ENCODE results near the gene RABGAP1L.
A peak's percentile ranks its signal among the peaks of the same experiment; 100 is the strongest.

The RABGAP1L gene

DNA sequence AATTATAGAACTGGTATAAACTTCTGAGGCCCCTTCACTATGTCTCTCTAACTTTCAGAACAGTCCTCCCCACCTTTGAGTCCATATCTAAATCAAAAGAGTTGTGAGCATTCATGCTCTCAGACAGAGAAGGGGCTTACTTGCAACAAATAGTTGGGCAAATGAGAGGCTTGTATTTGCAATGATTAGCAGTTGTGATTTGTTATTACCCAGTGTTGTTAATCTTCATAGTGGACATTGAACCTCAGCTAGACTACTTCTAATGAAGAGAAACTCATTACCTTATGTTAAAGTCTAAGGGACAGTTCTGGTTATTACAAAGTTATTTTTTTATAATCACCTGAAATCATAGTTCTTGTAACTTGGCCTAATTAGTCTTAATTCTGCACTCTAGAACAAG is 114.5 kb downstream of the RABGAP1L start (continued):
- TF ChIP-seq, protein P1, sequence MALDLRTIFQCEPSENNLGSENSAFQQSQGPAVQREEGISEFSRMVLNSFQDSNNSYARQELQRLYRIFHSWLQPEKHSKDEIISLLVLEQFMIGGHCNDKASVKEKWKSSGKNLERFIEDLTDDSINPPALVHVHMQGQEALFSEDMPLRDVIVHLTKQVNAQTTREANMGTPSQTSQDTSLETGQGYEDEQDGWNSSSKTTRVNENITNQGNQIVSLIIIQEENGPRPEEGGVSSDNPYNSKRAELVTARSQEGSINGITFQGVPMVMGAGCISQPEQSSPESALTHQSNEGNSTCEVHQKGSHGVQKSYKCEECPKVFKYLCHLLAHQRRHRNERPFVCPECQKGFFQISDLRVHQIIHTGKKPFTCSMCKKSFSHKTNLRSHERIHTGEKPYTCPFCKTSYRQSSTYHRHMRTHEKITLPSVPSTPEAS (tag by site-specific recombination; IDR thresholded peaks at IDR 0.05): no peak
- TF ChIP-seq TCF7L2 (IDR thresholded peaks at IDR 0.05; ENCODE audit: borderline replicate concordance, low read depth, low read length) (no peak), ZNF768 (tag by site-specific recombination; IDR thresholded peaks at IDR 0.05) (no peak), ZNF354C (tag by site-specific recombination; IDR thresholded peaks at IDR 0.05; ENCODE audit: borderline replicate concordance, low read depth) (no peak), SP2 (tag by site-specific recombination; IDR thresholded peaks at IDR 0.05) (no peak), ZNF23 (tag by site-specific recombination; IDR thresholded peaks at IDR 0.05; ENCODE audit: borderline replicate concordance) (no peak), ZNF76 (tag by site-specific recombination; IDR thresholded peaks at IDR 0.05; ENCODE audit: borderline replicate concordance, low read depth) (no peak), ZNF514 (tag by site-specific recombination; IDR thresholded peaks at IDR 0.05) (no peak), ZSCAN30 (tag by site-specific recombination; IDR thresholded peaks at IDR 0.05) (no peak), ZNF670 (tag by site-specific recombination; IDR thresholded peaks at IDR 0.05; ENCODE audit: low read depth) (no peak)
- TF ChIP-seq, protein P2, sequence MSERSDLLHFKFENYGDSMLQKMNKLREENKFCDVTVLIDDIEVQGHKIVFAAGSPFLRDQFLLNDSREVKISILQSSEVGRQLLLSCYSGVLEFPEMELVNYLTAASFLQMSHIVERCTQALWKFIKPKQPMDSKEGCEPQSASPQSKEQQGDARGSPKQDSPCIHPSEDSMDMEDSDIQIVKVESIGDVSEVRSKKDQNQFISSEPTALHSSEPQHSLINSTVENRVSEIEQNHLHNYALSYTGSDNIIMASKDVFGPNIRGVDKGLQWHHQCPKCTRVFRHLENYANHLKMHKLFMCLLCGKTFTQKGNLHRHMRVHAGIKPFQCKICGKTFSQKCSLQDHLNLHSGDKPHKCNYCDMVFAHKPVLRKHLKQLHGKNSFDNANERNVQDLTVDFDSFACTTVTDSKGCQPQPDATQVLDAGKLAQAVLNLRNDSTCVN (tag by site-specific recombination; optimal IDR thresholded peaks at IDR 0.05): no peak
- TF ChIP-seq, protein P3, sequence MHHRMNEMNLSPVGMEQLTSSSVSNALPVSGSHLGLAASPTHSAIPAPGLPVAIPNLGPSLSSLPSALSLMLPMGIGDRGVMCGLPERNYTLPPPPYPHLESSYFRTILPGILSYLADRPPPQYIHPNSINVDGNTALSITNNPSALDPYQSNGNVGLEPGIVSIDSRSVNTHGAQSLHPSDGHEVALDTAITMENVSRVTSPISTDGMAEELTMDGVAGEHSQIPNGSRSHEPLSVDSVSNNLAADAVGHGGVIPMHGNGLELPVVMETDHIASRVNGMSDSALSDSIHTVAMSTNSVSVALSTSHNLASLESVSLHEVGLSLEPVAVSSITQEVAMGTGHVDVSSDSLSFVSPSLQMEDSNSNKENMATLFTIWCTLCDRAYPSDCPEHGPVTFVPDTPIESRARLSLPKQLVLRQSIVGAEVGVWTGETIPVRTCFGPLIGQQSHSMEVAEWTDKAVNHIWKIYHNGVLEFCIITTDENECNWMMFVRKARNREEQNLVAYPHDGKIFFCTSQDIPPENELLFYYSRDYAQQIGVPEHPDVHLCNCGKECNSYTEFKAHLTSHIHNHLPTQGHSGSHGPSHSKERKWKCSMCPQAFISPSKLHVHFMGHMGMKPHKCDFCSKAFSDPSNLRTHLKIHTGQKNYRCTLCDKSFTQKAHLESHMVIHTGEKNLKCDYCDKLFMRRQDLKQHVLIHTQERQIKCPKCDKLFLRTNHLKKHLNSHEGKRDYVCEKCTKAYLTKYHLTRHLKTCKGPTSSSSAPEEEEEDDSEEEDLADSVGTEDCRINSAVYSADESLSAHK (tag by site-specific recombination; IDR thresholded peaks at IDR 0.05): no peak
- TF ChIP-seq, protein P4, sequence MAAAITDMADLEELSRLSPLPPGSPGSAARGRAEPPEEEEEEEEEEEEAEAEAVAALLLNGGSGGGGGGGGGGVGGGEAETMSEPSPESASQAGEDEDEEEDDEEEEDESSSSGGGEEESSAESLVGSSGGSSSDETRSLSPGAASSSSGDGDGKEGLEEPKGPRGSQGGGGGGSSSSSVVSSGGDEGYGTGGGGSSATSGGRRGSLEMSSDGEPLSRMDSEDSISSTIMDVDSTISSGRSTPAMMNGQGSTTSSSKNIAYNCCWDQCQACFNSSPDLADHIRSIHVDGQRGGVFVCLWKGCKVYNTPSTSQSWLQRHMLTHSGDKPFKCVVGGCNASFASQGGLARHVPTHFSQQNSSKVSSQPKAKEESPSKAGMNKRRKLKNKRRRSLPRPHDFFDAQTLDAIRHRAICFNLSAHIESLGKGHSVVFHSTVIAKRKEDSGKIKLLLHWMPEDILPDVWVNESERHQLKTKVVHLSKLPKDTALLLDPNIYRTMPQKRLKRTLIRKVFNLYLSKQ (tag by site-specific recombination; IDR thresholded peaks at IDR 0.05; ENCODE audit: borderline replicate concordance): no peak

DNA sequence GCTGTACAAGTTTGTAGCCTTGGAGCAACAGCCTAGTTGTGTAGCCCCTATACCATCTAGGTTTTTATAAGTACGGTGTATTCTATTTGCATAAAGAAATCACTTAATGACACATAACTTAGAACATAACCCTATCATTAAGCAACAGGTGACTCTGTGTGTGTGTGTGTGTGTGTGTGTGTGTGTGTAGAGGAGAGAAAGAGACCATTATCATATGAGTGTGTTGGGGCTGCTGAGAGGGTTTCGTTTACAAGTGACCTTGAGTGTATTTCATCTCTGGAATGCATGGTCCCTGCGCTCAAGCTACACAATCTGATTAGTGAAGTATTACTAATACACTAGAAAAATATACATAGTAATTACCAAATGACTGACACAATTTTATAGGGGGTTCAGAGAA is 115.1 kb downstream of the RABGAP1L start:
- Histone ChIP-seq H3K36me3 (ENCODE audit: control insufficient read depth in 2 of 2, insufficient read depth in 1 of 2, low read length in 2 of 2) (no peaks in the 10 kb centered on the region; a peak in 1 of 3 replicates), H3K4me3 (ENCODE audit: low read depth, low read length) (no peak overlapping the region), H3K9me3 (ENCODE audit: control insufficient read depth, insufficient read depth, low read depth, low read length) (no peaks in the 10 kb centered on the region), H3K27ac (ENCODE audit: extremely low read depth, low read depth, low read length) (no peak overlapping the region), H3K4me1 (ENCODE audit: control insufficient read depth, insufficient read depth, low read length) (peaks cover 3% of the 10 kb centered on the region; the same call in 1 of the 2 replicates)
- ChIA-PET CTCF (interaction anchor here (0.6 to 2.9 kb wide), 2 partner anchors 12 to 14 kb away, joined by 3 to 21 read pairs; no protein-coding TSS in a partner anchor), POLR2A (no interaction called here)
- TF ChIP-seq ZNF132 (tag by site-specific recombination; IDR thresholded peaks at IDR 0.05; ENCODE audit: borderline replicate concordance) (no peak), ZNF341 (tag by site-specific recombination; IDR thresholded peaks at IDR 0.05; ENCODE audit: low read depth) (no peak), ZNF37A (tag by site-specific recombination; IDR thresholded peaks at IDR 0.05) (no peak), ZBTB21 (tag by site-specific recombination; IDR thresholded peaks at IDR 0.05) (no peak), SP7 (tag by site-specific recombination; IDR thresholded peaks at IDR 0.05) (0 out of 2 replicates have a peak, but pooled peaks have one; percentile 10)
- TF ChIP-seq, protein P5, sequence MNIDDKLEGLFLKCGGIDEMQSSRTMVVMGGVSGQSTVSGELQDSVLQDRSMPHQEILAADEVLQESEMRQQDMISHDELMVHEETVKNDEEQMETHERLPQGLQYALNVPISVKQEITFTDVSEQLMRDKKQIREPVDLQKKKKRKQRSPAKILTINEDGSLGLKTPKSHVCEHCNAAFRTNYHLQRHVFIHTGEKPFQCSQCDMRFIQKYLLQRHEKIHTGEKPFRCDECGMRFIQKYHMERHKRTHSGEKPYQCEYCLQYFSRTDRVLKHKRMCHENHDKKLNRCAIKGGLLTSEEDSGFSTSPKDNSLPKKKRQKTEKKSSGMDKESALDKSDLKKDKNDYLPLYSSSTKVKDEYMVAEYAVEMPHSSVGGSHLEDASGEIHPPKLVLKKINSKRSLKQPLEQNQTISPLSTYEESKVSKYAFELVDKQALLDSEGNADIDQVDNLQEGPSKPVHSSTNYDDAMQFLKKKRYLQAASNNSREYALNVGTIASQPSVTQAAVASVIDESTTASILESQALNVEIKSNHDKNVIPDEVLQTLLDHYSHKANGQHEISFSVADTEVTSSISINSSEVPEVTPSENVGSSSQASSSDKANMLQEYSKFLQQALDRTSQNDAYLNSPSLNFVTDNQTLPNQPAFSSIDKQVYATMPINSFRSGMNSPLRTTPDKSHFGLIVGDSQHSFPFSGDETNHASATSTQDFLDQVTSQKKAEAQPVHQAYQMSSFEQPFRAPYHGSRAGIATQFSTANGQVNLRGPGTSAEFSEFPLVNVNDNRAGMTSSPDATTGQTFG (tag by site-specific recombination; IDR thresholded peaks at IDR 0.05; ENCODE audit: borderline replicate concordance): no peak
- TF ChIP-seq, protein P6, sequence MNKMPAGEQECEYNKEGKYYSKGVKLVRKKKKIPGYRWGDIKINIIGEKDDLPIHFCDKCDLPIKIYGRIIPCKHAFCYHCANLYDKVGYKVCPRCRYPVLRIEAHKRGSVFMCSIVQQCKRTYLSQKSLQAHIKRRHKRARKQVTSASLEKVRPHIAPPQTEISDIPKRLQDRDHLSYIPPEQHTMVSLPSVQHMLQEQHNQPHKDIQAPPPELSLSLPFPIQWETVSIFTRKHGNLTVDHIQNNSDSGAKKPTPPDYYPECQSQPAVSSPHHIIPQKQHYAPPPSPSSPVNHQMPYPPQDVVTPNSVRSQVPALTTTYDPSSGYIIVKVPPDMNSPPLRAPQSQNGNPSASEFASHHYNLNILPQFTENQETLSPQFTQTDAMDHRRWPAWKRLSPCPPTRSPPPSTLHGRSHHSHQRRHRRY (tag by site-specific recombination; IDR thresholded peaks at IDR 0.05): no peak
- TF ChIP-seq, protein P7, sequence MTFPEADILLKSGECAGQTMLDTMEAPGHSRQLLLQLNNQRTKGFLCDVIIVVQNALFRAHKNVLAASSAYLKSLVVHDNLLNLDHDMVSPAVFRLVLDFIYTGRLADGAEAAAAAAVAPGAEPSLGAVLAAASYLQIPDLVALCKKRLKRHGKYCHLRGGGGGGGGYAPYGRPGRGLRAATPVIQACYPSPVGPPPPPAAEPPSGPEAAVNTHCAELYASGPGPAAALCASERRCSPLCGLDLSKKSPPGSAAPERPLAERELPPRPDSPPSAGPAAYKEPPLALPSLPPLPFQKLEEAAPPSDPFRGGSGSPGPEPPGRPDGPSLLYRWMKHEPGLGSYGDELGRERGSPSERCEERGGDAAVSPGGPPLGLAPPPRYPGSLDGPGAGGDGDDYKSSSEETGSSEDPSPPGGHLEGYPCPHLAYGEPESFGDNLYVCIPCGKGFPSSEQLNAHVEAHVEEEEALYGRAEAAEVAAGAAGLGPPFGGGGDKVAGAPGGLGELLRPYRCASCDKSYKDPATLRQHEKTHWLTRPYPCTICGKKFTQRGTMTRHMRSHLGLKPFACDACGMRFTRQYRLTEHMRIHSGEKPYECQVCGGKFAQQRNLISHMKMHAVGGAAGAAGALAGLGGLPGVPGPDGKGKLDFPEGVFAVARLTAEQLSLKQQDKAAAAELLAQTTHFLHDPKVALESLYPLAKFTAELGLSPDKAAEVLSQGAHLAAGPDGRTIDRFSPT (tag by site-specific recombination; IDR thresholded peaks at IDR 0.05): no peak
- TF ChIP-seq, protein P8, sequence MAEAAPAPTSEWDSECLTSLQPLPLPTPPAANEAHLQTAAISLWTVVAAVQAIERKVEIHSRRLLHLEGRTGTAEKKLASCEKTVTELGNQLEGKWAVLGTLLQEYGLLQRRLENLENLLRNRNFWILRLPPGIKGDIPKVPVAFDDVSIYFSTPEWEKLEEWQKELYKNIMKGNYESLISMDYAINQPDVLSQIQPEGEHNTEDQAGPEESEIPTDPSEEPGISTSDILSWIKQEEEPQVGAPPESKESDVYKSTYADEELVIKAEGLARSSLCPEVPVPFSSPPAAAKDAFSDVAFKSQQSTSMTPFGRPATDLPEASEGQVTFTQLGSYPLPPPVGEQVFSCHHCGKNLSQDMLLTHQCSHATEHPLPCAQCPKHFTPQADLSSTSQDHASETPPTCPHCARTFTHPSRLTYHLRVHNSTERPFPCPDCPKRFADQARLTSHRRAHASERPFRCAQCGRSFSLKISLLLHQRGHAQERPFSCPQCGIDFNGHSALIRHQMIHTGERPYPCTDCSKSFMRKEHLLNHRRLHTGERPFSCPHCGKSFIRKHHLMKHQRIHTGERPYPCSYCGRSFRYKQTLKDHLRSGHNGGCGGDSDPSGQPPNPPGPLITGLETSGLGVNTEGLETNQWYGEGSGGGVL (tag by site-specific recombination; IDR thresholded peaks at IDR 0.05): no peak

Data from HEK293 (cell line).